Erythroblast (primary cell): ENCODE data around the gene FMN1.

Experiments used
- GATA1 ChIP-seq: IDR thresholded peaks from 2 replicates; pipeline ENCODE4 v1.6.1; 2011; ENCODE audit warnings: low read depth, mild to moderate bottlenecking, control low read depth, low read length, moderate library complexity
- POLR2A ChIP-seq: IDR thresholded peaks from 2 replicates; pipeline ENCODE4 v1.6.1; 2011; ENCODE audit warnings: mild to moderate bottlenecking, low read length

- no peak for TF ChIP-seq POLR2A
- no peak for TF ChIP-seq GATA1
These were observed 58.2 kb downstream of the FMN1 start for GRCh38 chr15:33136353-33136752.
